OCI-LY3 (cell line): Measurements from ENCODE around the gene FUT8.

ENCODE experiments used
- EZH2phosphoT487 ChIP-seq: fragments of 200-600 bp; shearing (Covaris generic); IDR thresholded peaks from 2 replicates; pipeline ENCODE4 v1.6.1; 2018; ENCODE audit warnings: antibody characterized with exemption, mixed run types, low read depth
- TF ChIP-seq, protein P1 (sequence below): fragments of 200-600, 300-600 bp; sonication (generic); IDR thresholded peaks from 2 replicates; pipeline ENCODE4 v1.5.1; 2014; ENCODE audit warnings: antibody characterized with exemption, low read length, low read depth

DNA sequence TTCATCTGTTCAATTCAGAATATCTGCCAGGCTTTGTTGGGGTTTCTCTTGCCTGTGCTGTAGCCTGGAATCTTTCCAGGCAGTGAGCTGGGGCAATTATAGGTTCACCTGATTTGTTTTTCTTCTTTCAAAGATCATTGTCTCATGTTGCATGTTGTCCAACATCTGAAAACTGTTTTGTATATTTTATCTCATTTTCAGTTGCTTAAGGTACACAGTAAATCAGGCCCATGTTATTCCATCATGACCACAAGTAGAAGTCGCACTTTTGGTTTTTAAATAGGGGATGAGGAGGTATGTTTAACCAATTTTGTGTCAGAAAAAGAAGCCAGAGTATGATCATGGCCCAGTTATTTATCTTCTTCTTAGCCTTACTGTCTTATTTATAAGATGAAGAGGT is 24.9 kb upstream of the FUT8 start:
- TF ChIP-seq, protein P1, sequence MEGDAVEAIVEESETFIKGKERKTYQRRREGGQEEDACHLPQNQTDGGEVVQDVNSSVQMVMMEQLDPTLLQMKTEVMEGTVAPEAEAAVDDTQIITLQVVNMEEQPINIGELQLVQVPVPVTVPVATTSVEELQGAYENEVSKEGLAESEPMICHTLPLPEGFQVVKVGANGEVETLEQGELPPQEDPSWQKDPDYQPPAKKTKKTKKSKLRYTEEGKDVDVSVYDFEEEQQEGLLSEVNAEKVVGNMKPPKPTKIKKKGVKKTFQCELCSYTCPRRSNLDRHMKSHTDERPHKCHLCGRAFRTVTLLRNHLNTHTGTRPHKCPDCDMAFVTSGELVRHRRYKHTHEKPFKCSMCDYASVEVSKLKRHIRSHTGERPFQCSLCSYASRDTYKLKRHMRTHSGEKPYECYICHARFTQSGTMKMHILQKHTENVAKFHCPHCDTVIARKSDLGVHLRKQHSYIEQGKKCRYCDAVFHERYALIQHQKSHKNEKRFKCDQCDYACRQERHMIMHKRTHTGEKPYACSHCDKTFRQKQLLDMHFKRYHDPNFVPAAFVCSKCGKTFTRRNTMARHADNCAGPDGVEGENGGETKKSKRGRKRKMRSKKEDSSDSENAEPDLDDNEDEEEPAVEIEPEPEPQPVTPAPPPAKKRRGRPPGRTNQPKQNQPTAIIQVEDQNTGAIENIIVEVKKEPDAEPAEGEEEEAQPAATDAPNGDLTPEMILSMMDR, result no peak
- no peak for TF ChIP-seq EZH2phosphoT487
